ENCODE data around the gene MMP25. TPM values are rescaled to one million over a fixed set of nuclear protein-coding genes. Genes with fewer than 3 reads are reported as not detected.
A peak's percentile ranks its signal among the peaks of the same experiment; 100 is the strongest.

Gene MMP25
- total RNA-seq, 1 experiment from 2014 or later = 0.51 TPM

DNA sequence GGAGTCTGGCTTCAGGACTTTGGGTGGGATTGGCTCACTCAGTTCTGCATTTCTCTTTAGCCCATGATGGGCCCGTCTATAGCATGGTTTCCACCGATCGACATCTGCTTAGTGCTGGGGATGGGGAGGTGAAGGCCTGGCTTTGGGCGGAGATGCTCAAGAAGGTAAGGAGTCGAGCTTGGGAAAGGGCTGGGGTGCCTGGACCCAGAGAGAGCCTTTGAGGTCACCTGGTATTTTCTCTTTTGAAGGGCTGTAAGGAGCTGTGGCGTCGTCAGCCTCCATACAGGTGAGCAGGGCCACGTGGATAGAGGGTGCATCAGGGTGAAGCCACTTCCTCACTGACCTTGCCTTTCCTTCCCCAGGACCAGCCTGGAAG lies 20.4 kb upstream of the MMP25 start:
- no peaks in the 10 kb centered on the region for H3K27me3 ChIP-seq (ENCODE audit: low read length)
- ChIA-PET POLR2A (ENCODE audit: unreplicated experiment) (no interaction called here), CTCF (no interaction called here)
- H3K9me2 ChIP-seq (replicated peaks; ENCODE audit: low read length) = no peaks in the 10 kb centered on the region
- no peak for DNase-seq
- no peak overlapping the region for H3K4me2 ChIP-seq (ENCODE audit: low read length)
- peaks cover 25% of the 10 kb centered on the region for H3K4me1 ChIP-seq (ENCODE audit: insufficient read depth, low read length)
- H3F3A ChIP-seq (ENCODE audit: low read length, unreplicated experiment) = no peaks in the 10 kb centered on the region
- H3K9ac ChIP-seq (ENCODE audit: low read length) = no peak overlapping the region
- TF ChIP-seq, protein P1, sequence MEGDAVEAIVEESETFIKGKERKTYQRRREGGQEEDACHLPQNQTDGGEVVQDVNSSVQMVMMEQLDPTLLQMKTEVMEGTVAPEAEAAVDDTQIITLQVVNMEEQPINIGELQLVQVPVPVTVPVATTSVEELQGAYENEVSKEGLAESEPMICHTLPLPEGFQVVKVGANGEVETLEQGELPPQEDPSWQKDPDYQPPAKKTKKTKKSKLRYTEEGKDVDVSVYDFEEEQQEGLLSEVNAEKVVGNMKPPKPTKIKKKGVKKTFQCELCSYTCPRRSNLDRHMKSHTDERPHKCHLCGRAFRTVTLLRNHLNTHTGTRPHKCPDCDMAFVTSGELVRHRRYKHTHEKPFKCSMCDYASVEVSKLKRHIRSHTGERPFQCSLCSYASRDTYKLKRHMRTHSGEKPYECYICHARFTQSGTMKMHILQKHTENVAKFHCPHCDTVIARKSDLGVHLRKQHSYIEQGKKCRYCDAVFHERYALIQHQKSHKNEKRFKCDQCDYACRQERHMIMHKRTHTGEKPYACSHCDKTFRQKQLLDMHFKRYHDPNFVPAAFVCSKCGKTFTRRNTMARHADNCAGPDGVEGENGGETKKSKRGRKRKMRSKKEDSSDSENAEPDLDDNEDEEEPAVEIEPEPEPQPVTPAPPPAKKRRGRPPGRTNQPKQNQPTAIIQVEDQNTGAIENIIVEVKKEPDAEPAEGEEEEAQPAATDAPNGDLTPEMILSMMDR (conservative IDR thresholded peaks at IDR 0.05; ENCODE audit: low read depth, low read length) = no peak
- no peak for TF ChIP-seq EZH2phosphoT487 (IDR thresholded peaks at IDR 0.05; ENCODE audit: borderline replicate concordance, low read length)
- no peak for TF ChIP-seq EZH2 (IDR thresholded peaks at IDR 0.05; ENCODE audit: low read length, unreplicated experiment)
- intact Hi-C loops (cut with micrococcal nuclease) = no loop called here
- H3K36me3 ChIP-seq (ENCODE audit: low read depth, low read length) = peaks cover 10% of the 10 kb centered on the region
- no peaks in the 10 kb centered on the region for H3K9me3 ChIP-seq (ENCODE audit: low read length)
- H3K4me3 ChIP-seq (ENCODE audit: low read length) = no peak overlapping the region
- no TSS peak for BruUV-seq (replicated peaks)
- H3K79me2 ChIP-seq (ENCODE audit: low read length) = peaks cover 12% of the 10 kb centered on the region
- H4K20me1 ChIP-seq (ENCODE audit: low read length) = no peaks in the 10 kb centered on the region
- no peak overlapping the region for H2AFZ ChIP-seq (ENCODE audit: low read length)
- no peak for ATAC-seq
- no peak overlapping the region for H3K27ac ChIP-seq (ENCODE audit: low read length)

GRCh38 chr16:3026609-3027488 lies 19.5 kb upstream of the MMP25 start:
- no peaks in the 10 kb centered on the region for H3F3A ChIP-seq (ENCODE audit: low read length, unreplicated experiment)
- no peak overlapping the region for H3K4me2 ChIP-seq (ENCODE audit: low read length)
- H3K4me3 ChIP-seq (ENCODE audit: low read length) = no peak overlapping the region
- no peaks in the 10 kb centered on the region for H3K27me3 ChIP-seq (ENCODE audit: low read length)
- no peaks in the 10 kb centered on the region for H3K9me2 ChIP-seq (replicated peaks; ENCODE audit: low read length)
- no peak overlapping the region for H3K27ac ChIP-seq (ENCODE audit: low read length)
- CTCF ChIA-PET = interaction anchor here (0.6 kb wide), 1 partner anchor 525 kb away, joined by 12 read pairs; no protein-coding TSS in a partner anchor
- TF ChIP-seq EZH2phosphoT487 (IDR thresholded peaks at IDR 0.05; ENCODE audit: borderline replicate concordance, low read length) = no peak
- TF ChIP-seq EZH2 (IDR thresholded peaks at IDR 0.05; ENCODE audit: low read length, unreplicated experiment) = no peak
- TF ChIP-seq, protein P1 (conservative IDR thresholded peaks at IDR 0.05; ENCODE audit: low read depth, low read length) = no peak
- H3K79me2 ChIP-seq (ENCODE audit: low read length) = peaks cover 3% of the 10 kb centered on the region
- POLR2A ChIA-PET (ENCODE audit: unreplicated experiment) = no interaction called here
- intact Hi-C loops (cut with micrococcal nuclease) = no loop called here
- H4K20me1 ChIP-seq (ENCODE audit: low read length) = no peaks in the 10 kb centered on the region
- H3K4me1 ChIP-seq (ENCODE audit: insufficient read depth, low read length) = peaks cover 32% of the 10 kb centered on the region
- peaks cover 3% of the 10 kb centered on the region; the same call in 1 of the 2 replicates for H3K36me3 ChIP-seq (ENCODE audit: low read depth, low read length)
- H3K9ac ChIP-seq (ENCODE audit: low read length) = no peak overlapping the region
- ATAC-seq = no peak
- H2AFZ ChIP-seq (ENCODE audit: low read length) = no peak overlapping the region
- no TSS peak for BruUV-seq (replicated peaks)
- DNase-seq = no peak
- H3K9me3 ChIP-seq (ENCODE audit: low read length) = no peaks in the 10 kb centered on the region

DNA sequence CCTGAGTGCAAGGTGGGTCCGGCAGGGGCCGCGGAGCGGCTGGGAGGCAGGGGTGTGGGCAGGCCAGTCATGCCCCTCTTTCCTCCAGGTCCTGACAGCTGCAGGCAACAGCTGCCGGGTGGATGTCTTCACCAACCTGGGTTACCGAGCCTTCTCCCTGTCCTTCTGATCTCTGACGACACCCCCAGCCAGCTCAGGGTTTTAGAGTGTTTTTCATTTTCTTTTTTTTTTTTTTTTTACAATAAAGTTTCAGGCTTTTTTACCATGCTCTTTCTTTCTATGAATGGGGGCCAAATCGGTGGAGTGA lies 18.9 kb upstream of the MMP25 start:
- Histone ChIP-seq H3K4me2 (ENCODE audit: low read length) (peak overlapping the region; percentile 68), H3K27ac (ENCODE audit: low read length) (no peak overlapping the region), H3K4me3 (ENCODE audit: low read length) (no peak overlapping the region)

More for the DNA sequence above, 18.9 kb upstream of the MMP25 start:
- no peaks in the 10 kb centered on the region for H3K9me3 ChIP-seq (ENCODE audit: low read length)
- H3K27me3 ChIP-seq (ENCODE audit: low read length) = no peaks in the 10 kb centered on the region
- peaks cover 34% of the 10 kb centered on the region for H3K4me1 ChIP-seq (ENCODE audit: insufficient read depth, low read length)
- no peak for TF ChIP-seq EZH2 (IDR thresholded peaks at IDR 0.05; ENCODE audit: low read length, unreplicated experiment)
- no peak for TF ChIP-seq EZH2phosphoT487 (IDR thresholded peaks at IDR 0.05; ENCODE audit: borderline replicate concordance, low read length)
- H3K9me2 ChIP-seq (replicated peaks; ENCODE audit: low read length) = no peaks in the 10 kb centered on the region
- no peak overlapping the region for H3K9ac ChIP-seq (ENCODE audit: low read length)
- no TSS peak for BruUV-seq (replicated peaks)
- no peaks in the 10 kb centered on the region for H3K79me2 ChIP-seq (ENCODE audit: low read length)
- ATAC-seq (no peak), DNase-seq (no peak)
- H3F3A ChIP-seq (ENCODE audit: low read length, unreplicated experiment) = no peaks in the 10 kb centered on the region
- CTCF ChIA-PET = interaction anchor here (0.6 to 1.2 kb wide), 3 partner anchors 23 to 526 kb away, joined by 3 to 14 read pairs (median 12); no protein-coding TSS in a partner anchor
- no peaks in the 10 kb centered on the region for H4K20me1 ChIP-seq (ENCODE audit: low read length)
- no peaks in the 10 kb centered on the region for H3K36me3 ChIP-seq (ENCODE audit: low read depth, low read length)
- no peak overlapping the region for H2AFZ ChIP-seq (ENCODE audit: low read length)
- POLR2A ChIA-PET (ENCODE audit: unreplicated experiment) = interaction anchor here (1.2 kb wide), 1 partner anchor 7 kb away, joined by 11 read pairs; the partner anchor contains the start of gene TNFRSF12A
- intact Hi-C loops (cut with micrococcal nuclease) = no loop called here

Data from PC-3 (cell line).